ENCODE measurements around the gene RAD54L. TPM values are rescaled to one million over a fixed set of nuclear protein-coding genes. Genes with fewer than 3 reads are reported as not detected.

The RAD54L gene
- total and polyA plus RNA-seq, 9 donors = 0.28 to 1.4 (median 0.65) TPM; not detected in 1

DNA sequence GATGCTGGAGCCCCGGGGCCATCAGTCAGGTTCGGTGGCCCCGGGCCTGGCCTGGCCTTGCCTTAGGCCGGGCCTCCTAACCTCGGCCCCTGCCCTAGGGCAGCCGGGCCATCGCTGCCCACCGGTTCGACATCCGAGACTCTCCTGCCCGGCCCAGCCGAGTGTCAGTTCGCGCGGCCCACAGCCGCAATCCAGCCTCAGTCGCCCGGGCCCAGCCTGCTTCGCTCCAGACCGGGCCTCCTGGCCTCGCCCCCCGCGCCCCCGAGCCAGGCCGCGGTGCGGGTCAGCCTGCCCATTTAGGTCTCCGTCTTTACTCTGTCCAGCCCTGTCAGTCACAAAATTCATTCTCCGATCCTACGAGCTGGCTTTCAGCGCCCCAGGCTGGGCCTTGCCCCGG, 55.1 kb downstream of the RAD54L start:
- no peaks in the 10 kb centered on the region for H3K9me3 ChIP-seq

DNA sequence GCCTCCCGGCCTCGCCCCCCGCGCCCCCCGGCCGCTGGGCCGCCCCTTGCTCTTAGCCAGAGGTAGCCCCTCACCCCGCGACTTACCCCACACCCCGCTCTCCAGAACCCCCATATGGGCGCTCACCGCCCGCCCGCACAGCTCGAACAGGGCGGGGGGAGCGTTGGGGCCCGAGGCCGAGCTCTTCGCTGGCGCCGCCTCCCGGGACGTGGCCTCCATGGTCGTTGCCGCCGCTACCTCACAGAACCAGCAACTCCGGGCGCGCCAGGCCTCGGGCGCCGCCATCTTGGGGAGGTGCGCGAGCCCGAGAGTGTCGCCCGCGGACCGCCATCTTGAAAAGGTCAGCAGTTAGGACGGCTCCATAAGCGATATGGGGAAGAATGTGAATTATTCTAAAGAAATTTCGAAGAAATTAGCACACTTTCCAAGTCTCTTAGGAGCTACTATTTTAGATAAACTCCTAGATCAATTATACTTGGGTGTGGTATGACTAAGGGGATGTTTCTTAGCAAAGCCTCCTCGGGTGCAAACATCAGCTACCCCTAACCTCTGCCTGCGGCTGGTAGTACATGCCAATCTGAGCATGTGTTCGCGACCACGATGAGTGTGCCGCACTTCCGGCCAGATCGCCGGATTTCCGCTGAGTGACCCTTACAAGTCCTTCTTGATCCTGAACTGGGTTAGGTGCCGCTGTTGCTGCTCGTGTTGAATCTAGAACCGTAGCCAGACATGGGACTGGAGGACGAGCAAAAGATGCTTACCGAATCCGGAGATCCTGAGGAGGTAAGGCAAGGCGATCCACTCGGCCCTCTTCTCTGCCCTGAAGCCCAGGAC, 55.7 kb downstream of the RAD54L start, which contains the start of the genes LRRC41 and UQCRH:
LRRC41 (minus strand) TSS at position 579 of the 834 bp plus-strand sequence; CDS start at position 285, 294 bp downstream.
UQCRH (plus strand) TSS at position 661 of the 834 bp plus-strand sequence; CDS start at position 730, 69 bp downstream.
- no peaks in the 10 kb centered on the region for H3K27me3 ChIP-seq
- peak within 1 kb of the TSS; percentile 88 for H3K4me3 ChIP-seq
- whole genome bisulfite sequencing, 3 donors = 0 to 1% (median 0%) methylated on average over 52 to 61 of the region's 61 CpGs
- no peaks in the 10 kb centered on the region for H3K9me3 ChIP-seq
- DNase-seq = peak; percentile 90 to 96 (median 93)
- peaks cover 13% of the 10 kb centered on the region for H3K4me1 ChIP-seq (ENCODE audit: insufficient read depth)
- intact Hi-C loops (cut with DNase I) = loop anchor here in 1 of 4 donors (5.0 kb wide), 1 partner anchor 39 kb away; the partner anchor contains the start of gene NSUN4
- TF ChIP-seq, protein P1, sequence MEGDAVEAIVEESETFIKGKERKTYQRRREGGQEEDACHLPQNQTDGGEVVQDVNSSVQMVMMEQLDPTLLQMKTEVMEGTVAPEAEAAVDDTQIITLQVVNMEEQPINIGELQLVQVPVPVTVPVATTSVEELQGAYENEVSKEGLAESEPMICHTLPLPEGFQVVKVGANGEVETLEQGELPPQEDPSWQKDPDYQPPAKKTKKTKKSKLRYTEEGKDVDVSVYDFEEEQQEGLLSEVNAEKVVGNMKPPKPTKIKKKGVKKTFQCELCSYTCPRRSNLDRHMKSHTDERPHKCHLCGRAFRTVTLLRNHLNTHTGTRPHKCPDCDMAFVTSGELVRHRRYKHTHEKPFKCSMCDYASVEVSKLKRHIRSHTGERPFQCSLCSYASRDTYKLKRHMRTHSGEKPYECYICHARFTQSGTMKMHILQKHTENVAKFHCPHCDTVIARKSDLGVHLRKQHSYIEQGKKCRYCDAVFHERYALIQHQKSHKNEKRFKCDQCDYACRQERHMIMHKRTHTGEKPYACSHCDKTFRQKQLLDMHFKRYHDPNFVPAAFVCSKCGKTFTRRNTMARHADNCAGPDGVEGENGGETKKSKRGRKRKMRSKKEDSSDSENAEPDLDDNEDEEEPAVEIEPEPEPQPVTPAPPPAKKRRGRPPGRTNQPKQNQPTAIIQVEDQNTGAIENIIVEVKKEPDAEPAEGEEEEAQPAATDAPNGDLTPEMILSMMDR (IDR thresholded peaks at IDR 0.05) = peak in 1 of 3 donors; percentile 11
- TF ChIP-seq EP300 (IDR thresholded peaks at IDR 0.05) (no peak), POLR2A (IDR thresholded peaks at IDR 0.05) (peak; percentile 67)
- peak within 1 kb of the TSS; percentile 94 to 97 for H3K27ac ChIP-seq
- H3K36me3 ChIP-seq = no peaks in the 10 kb centered on the region

More for the DNA sequence above, 55.1 kb downstream of the RAD54L start:
- Histone ChIP-seq H3K27ac (peak overlapping the region; percentile 94 to 97), H3K27me3 (no peaks in the 10 kb centered on the region), H3K36me3 (no peaks in the 10 kb centered on the region), H3K4me3 (peak overlapping the region; percentile 88), H3K4me1 (ENCODE audit: insufficient read depth) (peaks cover 13% of the 10 kb centered on the region)
- WGBS, 3 donors = 1% methylated on average over 17 to 32 of the region's 32 CpGs
- peak in 2 of 5 donors; percentile 39 to 40 for DNase-seq
- no peak for TF ChIP-seq POLR2A (IDR thresholded peaks at IDR 0.05)
- TF ChIP-seq, protein P1 (IDR thresholded peaks at IDR 0.05) = no peak
- TF ChIP-seq EP300 (IDR thresholded peaks at IDR 0.05) = no peak
- intact Hi-C loops (cut with DNase I) = loop anchor here in 2 of 4 donors (1.0 to 5.0 kb wide), 2 partner anchors 38 to 40 kb away; partner anchors contain the start of gene NSUN4 (in 2 of the 2)

DNA sequence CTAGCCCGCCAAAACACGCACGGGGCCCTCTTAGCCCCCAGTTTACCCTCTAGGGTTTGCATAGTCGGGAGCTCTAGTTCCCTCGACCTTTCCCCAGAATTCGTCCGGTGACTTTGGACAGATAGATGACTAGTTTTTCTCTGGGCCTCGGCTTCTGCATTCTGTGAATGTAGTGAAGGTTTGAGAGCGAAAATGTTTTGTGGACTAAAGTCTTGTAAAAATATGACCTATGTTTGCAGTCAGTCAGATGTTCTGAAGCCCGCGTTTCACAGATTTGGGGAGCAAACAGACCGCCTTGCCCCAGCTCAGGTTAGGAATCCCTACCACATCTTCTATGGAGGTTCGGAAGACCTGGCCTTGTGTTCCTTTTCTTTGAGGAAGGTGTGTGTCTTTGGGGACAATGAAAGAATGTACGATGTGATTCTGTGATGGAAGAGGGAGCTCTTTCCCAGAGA, 56.3 kb downstream of the RAD54L start:
- Histone ChIP-seq H3K4me3 (peak overlapping the region; percentile 88), H3K4me1 (ENCODE audit: insufficient read depth) (peaks cover 13% of the 10 kb centered on the region), H3K36me3 (no peaks in the 10 kb centered on the region), H3K9me3 (no peaks in the 10 kb centered on the region), H3K27ac (peak overlapping the region in 1 of 2 donors; percentile 97), H3K27me3 (no peaks in the 10 kb centered on the region)
- DNase-seq = no peak
- 0% methylated on average over 12 to 14 of the region's 14 CpGs for WGBS, 3 donors
- intact Hi-C loops (cut with DNase I) = loop anchor here in 1 of 4 donors (5.0 kb wide), 1 partner anchor 38 kb away; the partner anchor contains the start of gene NSUN4
- TF ChIP-seq EP300 (IDR thresholded peaks at IDR 0.05) (no peak), POLR2A (IDR thresholded peaks at IDR 0.05) (no peak)
- TF ChIP-seq, protein P1 (IDR thresholded peaks at IDR 0.05) = no peak

DNA sequence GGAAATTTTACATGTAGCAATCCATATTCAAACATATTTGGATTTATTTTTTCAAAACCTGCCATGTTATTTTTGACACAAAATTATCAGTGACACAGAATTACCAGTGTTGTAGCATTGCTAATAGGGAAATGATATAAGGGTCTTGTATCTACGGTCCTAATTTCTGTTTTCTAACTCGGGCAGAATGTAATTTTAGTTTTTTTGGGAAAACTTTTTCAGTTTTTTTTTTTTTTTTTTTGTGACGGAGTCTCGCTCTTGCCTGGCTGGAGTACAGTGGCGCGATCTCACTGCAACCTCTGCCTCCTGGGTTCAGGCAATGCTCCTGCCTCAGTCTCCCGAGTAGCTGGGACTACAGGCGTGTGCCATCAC, 58.6 kb downstream of the RAD54L start:
- intact Hi-C loops (cut with DNase I) = no loop called here
- no peak for DNase-seq
- peaks cover 9% of the 10 kb centered on the region for H3K4me1 ChIP-seq (ENCODE audit: insufficient read depth)
- H3K36me3 ChIP-seq = no peaks in the 10 kb centered on the region
- no peak for TF ChIP-seq POLR2A (IDR thresholded peaks at IDR 0.05)
- TF ChIP-seq, protein P1 (IDR thresholded peaks at IDR 0.05) = no peak
- no peak for TF ChIP-seq EP300 (IDR thresholded peaks at IDR 0.05)
- 88 to 93% (median 91%) methylated on average over 8 of the region's 8 CpGs for WGBS, 3 donors
- no peak overlapping the region for H3K4me3 ChIP-seq
- no peak overlapping the region for H3K27ac ChIP-seq
- H3K27me3 ChIP-seq = no peaks in the 10 kb centered on the region
- H3K9me3 ChIP-seq = no peaks in the 10 kb centered on the region
